Astrocyte (in vitro differentiated cells and primary cell): ENCODE measurements around the gene IWS1. TPM values are rescaled to one million over a fixed set of nuclear protein-coding genes. Genes with fewer than 3 reads are reported as not detected.

ENCODE experiments used
- DNase-seq: peaks from one replicate; pipeline ENCODE4 v3.0.0-alpha.2; 2010; ENCODE audit warnings: low read depth
- FAIRE-seq: peaks from 2 replicates; lab custom pipeline; 2011; peaks lifted over from hg19 to GRCh38; lab: Jason Lieb, UNC
- H2AFZ ChIP-seq: 2 replicates; pipeline ENCODE4 v1.6.0; 2012; ENCODE audit warnings: low read depth, low read length, inconsistent platforms
- H3K27ac ChIP-seq: 2 replicates; pipeline ENCODE4 v1.5.1; 2011; ENCODE audit warnings: low read depth, low read length, inconsistent platforms
- H3K27me3 ChIP-seq: 2 replicates; pipeline ENCODE4 v1.6.0; 2011; ENCODE audit warnings: low read length, inconsistent platforms; ENCODE audit not compliant: insufficient read depth
- H3K36me3 ChIP-seq: 2 replicates; pipeline ENCODE4 v1.5.1; 2011; ENCODE audit warnings: low read length, inconsistent platforms; ENCODE audit not compliant: insufficient read depth
- H3K4me1 ChIP-seq: 2 replicates; pipeline ENCODE4 v1.5.1; 2011; ENCODE audit warnings: low read length, inconsistent platforms; ENCODE audit not compliant: insufficient read depth
- H3K4me2 ChIP-seq: 2 replicates; pipeline ENCODE4 v1.6.0; 2012; ENCODE audit warnings: low read length, inconsistent platforms
- H3K4me3 ChIP-seq: 2 replicates; pipeline ENCODE4 v1.5.1; 2011; ENCODE audit warnings: low read depth, mild to moderate bottlenecking, low read length, inconsistent platforms; ENCODE audit not compliant: insufficient read depth
- H3K79me2 ChIP-seq: 2 replicates; pipeline ENCODE4 v1.6.0; 2012; ENCODE audit warnings: mild to moderate bottlenecking, low read length, inconsistent platforms; ENCODE audit not compliant: insufficient read depth
- H3K9ac ChIP-seq: 2 replicates; pipeline ENCODE4 v1.6.0; 2012; ENCODE audit warnings: mild to moderate bottlenecking, low read length, inconsistent platforms
- H3K9me3 ChIP-seq: 2 replicates; pipeline ENCODE4 v1.5.1; 2012; ENCODE audit warnings: low read depth, mild to moderate bottlenecking, low read length, inconsistent platforms; ENCODE audit not compliant: insufficient read depth
- H4K20me1 ChIP-seq: 2 replicates; pipeline ENCODE4 v1.6.0; 2012; ENCODE audit warnings: low read length, inconsistent platforms; ENCODE audit not compliant: insufficient read depth
- H3K27ac Mint-ChIP-seq: one replicate; pipeline ENCODE4 v1.8.0; 2021; ENCODE audit warnings: mild to moderate bottlenecking, mixed read lengths; ENCODE audit not compliant: unreplicated experiment
- H3K27me3 Mint-ChIP-seq: one replicate; pipeline ENCODE4 v1.8.0; 2021; ENCODE audit warnings: low read depth, mixed read lengths; ENCODE audit not compliant: unreplicated experiment
- H3K36me3 Mint-ChIP-seq: one replicate; pipeline ENCODE4 v1.8.0; 2021; ENCODE audit warnings: low read depth, mixed read lengths; ENCODE audit not compliant: unreplicated experiment
- H3K4me1 Mint-ChIP-seq: one replicate; pipeline ENCODE4 v1.8.0; 2021; ENCODE audit warnings: low read depth, mixed read lengths; ENCODE audit not compliant: unreplicated experiment
- H3K4me3 Mint-ChIP-seq: one replicate; pipeline ENCODE4 v1.8.0; 2021; ENCODE audit warnings: mild to moderate bottlenecking, moderate library complexity, mixed read lengths; ENCODE audit not compliant: unreplicated experiment
- H3K9me3 Mint-ChIP-seq: one replicate; pipeline ENCODE4 v1.8.0; 2021; ENCODE audit warnings: mild to moderate bottlenecking, mixed read lengths; ENCODE audit not compliant: unreplicated experiment
- CTCF ChIP-seq: IDR thresholded peaks from 2 replicates; pipeline ENCODE4 v1.5.1; 2011; ENCODE audit warnings: low read depth, mild to moderate bottlenecking, inconsistent platforms, low read length, moderate library complexity; ENCODE audit not compliant: insufficient read depth
- EZH2 ChIP-seq: IDR thresholded peaks from 2 replicates; pipeline ENCODE4 v1.6.1; 2012; ENCODE audit warnings: mild to moderate bottlenecking, low read length, inconsistent platforms; ENCODE audit not compliant: insufficient read depth
- total RNA-seq: library from RNA; stranded (reverse); gene quantifications from 2 replicates; pipeline ENCODE4 v1.2.1, GENCODE V29; 2021

Gene IWS1
- total RNA-seq, 1 donor from 2014 or later = 56.2 TPM

- Histone ChIP-seq H3K36me3 (peaks cover 58% of the 10 kb centered on the region), H3K4me2 (no peak overlapping the region), H3K9me3 (no peaks in the 10 kb centered on the region), H4K20me1 (peaks cover 28% of the 10 kb centered on the region), H3K27me3 (no peaks in the 10 kb centered on the region), H3K27ac (no peak overlapping the region), H3K9ac (no peak overlapping the region), H2AFZ (no peak overlapping the region), H3K4me1 (peaks cover 5% of the 10 kb centered on the region), H3K4me3 (no peak overlapping the region), H3K79me2 (no peaks in the 10 kb centered on the region)
- no peaks in the 10 kb centered on the region for H3K9me3 Mint-ChIP-seq
- no peak for TF ChIP-seq EZH2
- no peak for TF ChIP-seq CTCF
- H3K4me1 Mint-ChIP-seq = peaks cover 25% of the 10 kb centered on the region
- H3K36me3 Mint-ChIP-seq = peaks cover 31% of the 10 kb centered on the region
- no peak for FAIRE-seq
- no peaks in the 10 kb centered on the region for H3K27me3 Mint-ChIP-seq
- no peak overlapping the region for H3K27ac Mint-ChIP-seq
- no peak overlapping the region for H3K4me3 Mint-ChIP-seq
- DNase-seq = no peak
Measured at GRCh38 chr2:127485051-127485693, 41.1 kb downstream of the IWS1 start.

DNA sequence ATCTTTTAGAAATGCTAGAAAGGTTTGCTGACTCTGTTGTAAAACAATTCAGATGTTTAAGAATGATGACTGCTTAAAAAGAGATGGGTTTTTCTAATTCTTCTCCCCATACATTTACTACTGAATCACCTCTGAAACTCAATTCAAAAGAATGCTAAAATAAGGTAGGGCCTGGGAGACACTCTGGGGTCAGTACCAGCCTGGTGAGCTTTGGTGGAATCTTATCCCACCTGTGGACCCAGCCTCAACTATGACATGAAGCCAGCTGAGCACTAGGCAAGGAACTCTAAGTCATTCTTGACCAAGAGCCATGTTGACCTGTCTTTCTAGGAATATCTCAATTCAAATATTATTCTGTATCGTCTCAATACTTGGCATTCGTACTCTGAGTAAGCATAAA, 44.3 kb downstream of the IWS1 start:
- Mint-ChIP-seq H3K27ac (no peak overlapping the region), H3K4me3 (no peak overlapping the region), H3K27me3 (no peaks in the 10 kb centered on the region), H3K4me1 (peaks cover 32% of the 10 kb centered on the region), H3K9me3 (no peaks in the 10 kb centered on the region), H3K36me3 (peaks cover 21% of the 10 kb centered on the region)
- TF ChIP-seq CTCF = no peak
- TF ChIP-seq EZH2 = no peak
- Histone ChIP-seq H3K4me2 (no peak overlapping the region), H3K27ac (no peak overlapping the region), H3K9ac (no peak overlapping the region), H4K20me1 (peaks cover 37% of the 10 kb centered on the region), H3K4me3 (no peak overlapping the region), H2AFZ (no peak overlapping the region), H3K9me3 (no peaks in the 10 kb centered on the region), H3K36me3 (peaks cover 37% of the 10 kb centered on the region), H3K4me1 (peaks cover 5% of the 10 kb centered on the region), H3K79me2 (no peaks in the 10 kb centered on the region), H3K27me3 (no peaks in the 10 kb centered on the region)
- FAIRE-seq (no peak), DNase-seq (no peak)
